Neural cell (in vitro differentiated cells): ENCODE data around the gene RERE. TPM values are rescaled to one million over a fixed set of nuclear protein-coding genes. Genes with fewer than 3 reads are reported as not detected.
"Not testable (repeated sequence)": the region's sequence is repeated elsewhere in the genome, so short reads cannot be mapped to it uniquely, and the experiment has no call there.

Experiments used
- H2AFZ ChIP-seq: fragments of 200-600, 300-800 bp; sonication (generic), shearing (Covaris generic); 2 replicates; pipeline ENCODE4 v1.6.0; 2014; ENCODE audit warnings: low read depth, mild to moderate bottlenecking, antibody characterized with exemption, low read length, moderate library complexity
- H3F3A ChIP-seq: fragments of 200-600 bp; shearing (Covaris generic); 2 replicates; pipeline ENCODE4 v1.6.1; 2016; ENCODE audit warnings: mild to moderate bottlenecking, moderate library complexity, mixed read lengths, antibody characterized with exemption, low read length; ENCODE audit not compliant: insufficient read depth, poor library complexity, severe bottlenecking
- H3K27ac ChIP-seq: fragments of 200-600, 300-800 bp; sonication (generic), shearing (Covaris generic); 2 replicates; pipeline ENCODE4 v1.5.1; 2014; ENCODE audit warnings: mild to moderate bottlenecking, low read length, moderate library complexity
- H3K27me3 ChIP-seq: fragments of 300-800, 200-600 bp; sonication (generic), shearing (Covaris generic); 2 replicates; pipeline ENCODE4 v1.6.0; 2014; ENCODE audit warnings: mild to moderate bottlenecking, low read depth, low read length, moderate library complexity; ENCODE audit not compliant: insufficient read depth
- H3K36me3 ChIP-seq: fragments of 300-800, 200-600 bp; sonication (generic), shearing (Covaris generic); 2 replicates; pipeline ENCODE4 v1.5.1; 2014; ENCODE audit warnings: mild to moderate bottlenecking, antibody characterized with exemption, low read length, moderate library complexity; ENCODE audit not compliant: insufficient read depth
- H3K4me2 ChIP-seq: fragments of 300-800, 200-600 bp; sonication (generic), shearing (Covaris generic); 2 replicates; pipeline ENCODE4 v1.6.0; 2014; ENCODE audit warnings: mild to moderate bottlenecking, low read length
- H3K4me3 ChIP-seq: fragments of 300-800, 200-600 bp; sonication (generic), shearing (Covaris generic); 2 replicates; pipeline ENCODE4 v1.5.1; 2014; ENCODE audit warnings: mild to moderate bottlenecking, low read length, moderate library complexity
- H3K79me2 ChIP-seq: fragments of 200-600 bp; shearing (Covaris generic); replicated peaks from 2 replicates; pipeline ENCODE4 v1.6.0; 2014; ENCODE audit warnings: mild to moderate bottlenecking, low read length, moderate library complexity; ENCODE audit not compliant: insufficient read depth
- H3K9ac ChIP-seq: fragments of 300-800, 200-600 bp; sonication (generic), shearing (Covaris generic); 2 replicates; pipeline ENCODE4 v1.6.1; 2016; ENCODE audit warnings: mild to moderate bottlenecking, low read length, mixed read lengths
- H3K9me2 ChIP-seq: fragments of 200-600 bp; shearing (Covaris generic); 2 replicates; pipeline ENCODE4 v1.6.1; 2016; ENCODE audit warnings: mild to moderate bottlenecking, low read length, mixed read lengths; ENCODE audit not compliant: insufficient read depth
- H3K9me3 ChIP-seq: fragments of 200-600, 300-800 bp; sonication (generic), shearing (Covaris generic); 2 replicates; pipeline ENCODE4 v1.6.1; 2016; ENCODE audit warnings: mild to moderate bottlenecking, mixed run types, low read length, moderate library complexity, mixed read lengths
- H4K20me1 ChIP-seq: fragments of 200-600 bp; shearing (Covaris generic); 2 replicates; pipeline ENCODE4 v1.6.1; 2016; ENCODE audit warnings: mild to moderate bottlenecking, mixed run types; ENCODE audit not compliant: insufficient read depth
- EP300 ChIP-seq: fragments of 450-650 bp; conservative IDR thresholded peaks from 2 replicates; pipeline ENCODE4 v1.6.1; 2014; ENCODE audit warnings: antibody characterized with exemption, mild to moderate bottlenecking, moderate library complexity; ENCODE audit not compliant: poor library complexity, severe bottlenecking
- EZH2 ChIP-seq: fragments of 200-600, 300-800 bp; shearing (Covaris generic), sonication (generic); IDR thresholded peaks from 2 replicates; pipeline ENCODE4 v1.6.1; 2014; ENCODE audit warnings: antibody characterized with exemption, low read length, borderline replicate concordance, mild to moderate bottlenecking; ENCODE audit not compliant: insufficient read depth, poor library complexity, severe bottlenecking
- MXI1 ChIP-seq: fragments of 450-650 bp; conservative IDR thresholded peaks from 2 replicates; pipeline ENCODE4 v1.6.1; 2014; ENCODE audit warnings: antibody characterized with exemption, mild to moderate bottlenecking; ENCODE audit not compliant: poor library complexity, severe bottlenecking
- POLR2AphosphoS5 ChIP-seq: IDR thresholded peaks from 2 replicates; pipeline ENCODE4 v1.6.1; 2012
- RAD21 ChIP-seq: fragments of 450-650 bp; conservative IDR thresholded peaks from 2 replicates; pipeline ENCODE4 v1.6.1; 2014; ENCODE audit warnings: antibody characterized with exemption, mild to moderate bottlenecking, moderate library complexity
- SMC3 ChIP-seq: fragments of 450-650 bp; conservative IDR thresholded peaks from 2 replicates; pipeline ENCODE4 v1.6.1; 2014; ENCODE audit warnings: antibody characterized with exemption, mild to moderate bottlenecking, moderate library complexity; ENCODE audit not compliant: poor library complexity
- TAF1 ChIP-seq: IDR thresholded peaks from 2 replicates; pipeline ENCODE4 v1.6.1; 2012; ENCODE audit warnings: low read depth
- polyA plus RNA-seq: library from polyadenylated mRNA; depleted of rRNA; stranded (reverse); fragments of >200 nt; gene quantifications from 2 replicates; pipeline ENCODE4 v1.2.3, GENCODE V29; 2014
- TF ChIP-seq, protein P1 (sequence below): fragments of 450-650 bp; IDR thresholded peaks from 2 replicates; pipeline ENCODE4 v1.5.1; 2014; ENCODE audit warnings: antibody characterized with exemption, mild to moderate bottlenecking, moderate library complexity; ENCODE audit not compliant: poor library complexity, severe bottlenecking
- TF ChIP-seq, protein P2 (sequence below): IDR thresholded peaks from 2 replicates; pipeline ENCODE4 v1.6.1; 2012; ENCODE audit warnings: borderline replicate concordance

The RERE gene
- polyA plus RNA-seq, 1 donor from 2014 or later, result 21.0 TPM

DNA sequence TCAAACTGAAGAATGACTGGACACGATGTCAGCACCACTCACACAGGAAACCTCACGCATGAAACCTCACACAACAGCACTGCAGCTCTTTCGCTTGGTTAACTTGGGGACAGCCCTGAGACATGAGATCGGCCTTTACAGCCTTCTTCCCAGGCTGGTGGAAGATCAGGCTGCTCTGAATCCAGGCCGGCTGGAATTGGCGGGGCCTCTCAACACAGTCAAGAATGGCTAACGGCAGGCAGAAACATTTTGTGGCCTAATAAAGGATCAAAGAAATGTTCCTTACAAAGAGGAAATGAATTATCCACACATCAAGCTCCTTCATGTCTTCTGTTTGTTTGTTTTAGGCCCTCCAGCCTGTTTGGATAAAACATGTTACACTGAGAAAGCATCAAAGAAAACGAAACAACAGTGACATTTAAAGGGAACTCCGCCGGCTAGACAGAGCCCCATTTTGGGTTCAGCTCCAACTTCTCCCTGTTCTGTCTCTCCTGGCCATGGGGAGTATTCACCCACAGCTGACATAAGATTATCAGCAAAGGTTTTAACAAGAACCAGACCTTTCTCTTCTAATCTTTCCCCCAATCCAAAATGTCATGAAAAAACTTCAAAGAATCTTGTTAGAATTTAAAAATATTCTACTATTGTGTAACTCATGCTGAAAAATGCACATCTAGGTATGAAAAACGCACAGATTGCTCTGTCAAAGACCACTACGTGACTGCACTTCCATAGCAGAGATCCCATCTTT, 368.4 kb downstream of the RERE start:
- H3K27ac ChIP-seq, result no peak overlapping the region
- no peaks in the 10 kb centered on the region for H3K9me3 ChIP-seq
- peaks cover 2% of the 10 kb centered on the region for H4K20me1 ChIP-seq
- no peak overlapping the region for H3K4me3 ChIP-seq
- H3K9me2 ChIP-seq, result no peaks in the 10 kb centered on the region
- no peaks in the 10 kb centered on the region for H3K27me3 ChIP-seq
- H2AFZ ChIP-seq, result no peak overlapping the region
- no peak overlapping the region for H3K9ac ChIP-seq
- H3K79me2 ChIP-seq, result no peaks in the 10 kb centered on the region
- H3K4me2 ChIP-seq, result no peak overlapping the region
- TF ChIP-seq SMC3 (no peak), TAF1 (no peak), POLR2AphosphoS5 (no peak)
- H3F3A ChIP-seq, result no peaks in the 10 kb centered on the region
- no peaks in the 10 kb centered on the region for H3K36me3 ChIP-seq

DNA sequence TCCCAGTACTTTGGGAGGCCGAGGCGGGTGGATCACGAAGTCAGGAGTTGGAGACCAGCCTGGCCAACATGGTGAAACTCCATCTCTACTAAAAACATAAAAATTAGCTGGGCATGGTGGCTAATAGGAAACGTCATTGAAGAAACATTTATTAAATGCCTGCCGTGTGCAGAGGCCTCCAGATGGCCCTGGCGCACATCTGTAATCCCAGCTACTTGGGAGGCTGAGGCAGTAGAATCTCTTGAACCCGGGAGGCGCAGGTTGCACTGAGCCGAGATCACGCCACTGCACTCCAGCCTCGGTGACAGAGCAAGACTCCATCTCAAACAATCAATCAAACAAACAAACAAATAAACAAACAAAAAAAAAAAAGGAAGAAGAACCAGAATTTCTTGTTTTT, 368.9 kb downstream of the RERE start:
- H3K27me3 ChIP-seq, H3K9me2 ChIP-seq, H3K9ac ChIP-seq, H4K20me1 ChIP-seq, H3K79me2 ChIP-seq, H3K9me3 ChIP-seq, H3F3A ChIP-seq, H3K4me2 ChIP-seq, H3K27ac ChIP-seq, H3K36me3 ChIP-seq, H3K4me3 ChIP-seq, H2AFZ ChIP-seq: not testable (repeated sequence)

DNA sequence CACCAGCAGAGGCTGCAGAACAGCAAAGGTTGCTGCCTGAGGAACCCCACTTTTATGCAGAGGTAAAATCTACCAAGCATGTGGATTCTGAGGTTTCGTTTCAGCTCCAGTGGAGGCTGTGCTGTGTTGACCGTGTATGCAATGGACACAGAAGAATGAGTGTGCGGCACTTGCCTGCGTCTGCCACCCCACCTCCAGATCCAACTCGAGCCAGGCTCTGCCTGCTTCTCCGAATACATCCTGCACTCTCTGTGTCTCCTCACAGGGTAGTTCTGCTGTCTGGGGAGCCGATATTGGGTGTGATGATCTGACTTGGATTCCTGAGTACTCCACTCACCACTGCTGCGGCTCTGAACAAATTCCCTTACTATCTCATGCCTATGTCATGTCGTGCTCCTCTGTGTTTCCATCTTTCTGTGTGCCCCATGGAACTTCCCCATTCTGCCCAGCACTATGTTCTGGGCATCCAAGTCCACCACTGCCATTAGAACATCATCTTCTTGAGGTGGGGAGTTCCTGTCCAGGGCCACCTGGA, 369.8 kb downstream of the RERE start:
- H2AFZ ChIP-seq, result no peak overlapping the region
- no peak overlapping the region for H3K9ac ChIP-seq
- no peaks in the 10 kb centered on the region for H3K79me2 ChIP-seq
- no peak for TF ChIP-seq TAF1
- TF ChIP-seq EP300, result no peak
- TF ChIP-seq MXI1, result no peak
- TF ChIP-seq POLR2AphosphoS5, result no peak
- TF ChIP-seq, protein P1, sequence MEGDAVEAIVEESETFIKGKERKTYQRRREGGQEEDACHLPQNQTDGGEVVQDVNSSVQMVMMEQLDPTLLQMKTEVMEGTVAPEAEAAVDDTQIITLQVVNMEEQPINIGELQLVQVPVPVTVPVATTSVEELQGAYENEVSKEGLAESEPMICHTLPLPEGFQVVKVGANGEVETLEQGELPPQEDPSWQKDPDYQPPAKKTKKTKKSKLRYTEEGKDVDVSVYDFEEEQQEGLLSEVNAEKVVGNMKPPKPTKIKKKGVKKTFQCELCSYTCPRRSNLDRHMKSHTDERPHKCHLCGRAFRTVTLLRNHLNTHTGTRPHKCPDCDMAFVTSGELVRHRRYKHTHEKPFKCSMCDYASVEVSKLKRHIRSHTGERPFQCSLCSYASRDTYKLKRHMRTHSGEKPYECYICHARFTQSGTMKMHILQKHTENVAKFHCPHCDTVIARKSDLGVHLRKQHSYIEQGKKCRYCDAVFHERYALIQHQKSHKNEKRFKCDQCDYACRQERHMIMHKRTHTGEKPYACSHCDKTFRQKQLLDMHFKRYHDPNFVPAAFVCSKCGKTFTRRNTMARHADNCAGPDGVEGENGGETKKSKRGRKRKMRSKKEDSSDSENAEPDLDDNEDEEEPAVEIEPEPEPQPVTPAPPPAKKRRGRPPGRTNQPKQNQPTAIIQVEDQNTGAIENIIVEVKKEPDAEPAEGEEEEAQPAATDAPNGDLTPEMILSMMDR, result no peak
- TF ChIP-seq EZH2, result no peak
- TF ChIP-seq RAD21, result no peak
- TF ChIP-seq SMC3, result no peak
- TF ChIP-seq, protein P2, sequence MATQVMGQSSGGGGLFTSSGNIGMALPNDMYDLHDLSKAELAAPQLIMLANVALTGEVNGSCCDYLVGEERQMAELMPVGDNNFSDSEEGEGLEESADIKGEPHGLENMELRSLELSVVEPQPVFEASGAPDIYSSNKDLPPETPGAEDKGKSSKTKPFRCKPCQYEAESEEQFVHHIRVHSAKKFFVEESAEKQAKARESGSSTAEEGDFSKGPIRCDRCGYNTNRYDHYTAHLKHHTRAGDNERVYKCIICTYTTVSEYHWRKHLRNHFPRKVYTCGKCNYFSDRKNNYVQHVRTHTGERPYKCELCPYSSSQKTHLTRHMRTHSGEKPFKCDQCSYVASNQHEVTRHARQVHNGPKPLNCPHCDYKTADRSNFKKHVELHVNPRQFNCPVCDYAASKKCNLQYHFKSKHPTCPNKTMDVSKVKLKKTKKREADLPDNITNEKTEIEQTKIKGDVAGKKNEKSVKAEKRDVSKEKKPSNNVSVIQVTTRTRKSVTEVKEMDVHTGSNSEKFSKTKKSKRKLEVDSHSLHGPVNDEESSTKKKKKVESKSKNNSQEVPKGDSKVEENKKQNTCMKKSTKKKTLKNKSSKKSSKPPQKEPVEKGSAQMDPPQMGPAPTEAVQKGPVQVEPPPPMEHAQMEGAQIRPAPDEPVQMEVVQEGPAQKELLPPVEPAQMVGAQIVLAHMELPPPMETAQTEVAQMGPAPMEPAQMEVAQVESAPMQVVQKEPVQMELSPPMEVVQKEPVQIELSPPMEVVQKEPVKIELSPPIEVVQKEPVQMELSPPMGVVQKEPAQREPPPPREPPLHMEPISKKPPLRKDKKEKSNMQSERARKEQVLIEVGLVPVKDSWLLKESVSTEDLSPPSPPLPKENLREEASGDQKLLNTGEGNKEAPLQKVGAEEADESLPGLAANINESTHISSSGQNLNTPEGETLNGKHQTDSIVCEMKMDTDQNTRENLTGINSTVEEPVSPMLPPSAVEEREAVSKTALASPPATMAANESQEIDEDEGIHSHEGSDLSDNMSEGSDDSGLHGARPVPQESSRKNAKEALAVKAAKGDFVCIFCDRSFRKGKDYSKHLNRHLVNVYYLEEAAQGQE, result no peak
- no peak overlapping the region for H3K4me2 ChIP-seq
- H3K9me2 ChIP-seq, result no peaks in the 10 kb centered on the region
- H3K4me3 ChIP-seq, result no peak overlapping the region
- H3K36me3 ChIP-seq, result no peaks in the 10 kb centered on the region
- no peaks in the 10 kb centered on the region for H4K20me1 ChIP-seq
- no peak overlapping the region for H3K27ac ChIP-seq
- H3K27me3 ChIP-seq, result no peaks in the 10 kb centered on the region
- H3K9me3 ChIP-seq, result no peaks in the 10 kb centered on the region
- no peaks in the 10 kb centered on the region for H3F3A ChIP-seq

DNA sequence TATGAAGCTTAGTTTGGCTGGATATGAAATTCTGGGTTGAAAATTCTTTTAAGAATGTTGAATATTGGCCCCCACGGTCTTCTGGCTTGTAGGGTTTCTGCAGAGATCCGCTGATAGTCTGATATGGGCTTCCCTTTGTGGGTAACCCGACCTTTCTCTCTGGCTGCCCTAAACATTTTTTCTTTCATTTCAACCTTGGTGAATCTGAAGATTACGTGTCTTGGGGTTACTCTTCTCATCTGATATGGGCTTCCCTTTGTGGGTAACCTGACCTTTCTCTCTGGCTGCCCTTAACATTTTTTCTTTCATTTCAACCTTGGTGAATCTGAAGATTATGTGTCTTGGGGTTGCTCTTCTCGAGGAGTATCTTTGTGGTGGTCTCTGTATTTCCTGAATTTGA, 371.3 kb downstream of the RERE start:
- not testable (repeated sequence) for H3K9me3 ChIP-seq, H3K4me2 ChIP-seq, H3K79me2 ChIP-seq, H2AFZ ChIP-seq, H3K27ac ChIP-seq, H3K27me3 ChIP-seq, H3K4me3 ChIP-seq, H4K20me1 ChIP-seq, H3F3A ChIP-seq, H3K9me2 ChIP-seq, H3K9ac ChIP-seq, H3K36me3 ChIP-seq
